G401.6 (cell line): Measurements from ENCODE around the gene CYGB.

Experiments
- FAIRE-seq: peaks from 2 replicates; lab custom pipeline; 2012; peaks lifted over from hg19 to GRCh38; lab: Jason Lieb, UNC

CYGB gene

GRCh38 chr17:76478730-76479514, 58.6 kb downstream of the CYGB start:
- FAIRE-seq: no peak

- FAIRE-seq: no peak
Measured at GRCh38 chr17:76478097-76478496, 59.4 kb downstream of the CYGB start.

- no peak for FAIRE-seq
Measured at GRCh38 chr17:76477576-76477975, 59.9 kb downstream of the CYGB start.
